ENCODE measurements around the gene FAM216B. TPM values are rescaled to one million over a fixed set of nuclear protein-coding genes. Genes with fewer than 3 reads are reported as not detected.

The FAM216B gene
- total and polyA plus RNA-seq, 2 of the 13 experiments (the other 11 are each of a cell fraction or from before 2014, with no cell fraction given): not detected

GRCh38 chr13:42746866-42747265, 34.5 kb upstream of the FAM216B start (continued):
- TF ChIP-seq SOX5 (CRISPR knock-in tag; IDR thresholded peaks at IDR 0.05; ENCODE audit: borderline replicate concordance) (no peak), HCFC1 (IDR thresholded peaks at IDR 0.05; ENCODE audit: low read depth, low read length) (no peak), ZNF788 (CRISPR knock-in tag; IDR thresholded peaks at IDR 0.05; ENCODE audit: borderline replicate concordance) (no peak), PAF1 (CRISPR knock-in tag; IDR thresholded peaks at IDR 0.05) (no peak), ZMYM4 (CRISPR knock-in tag; IDR thresholded peaks at IDR 0.05) (no peak), ZBTB21 (CRISPR knock-in tag; IDR thresholded peaks at IDR 0.05) (no peak), LBX2 (CRISPR knock-in tag; IDR thresholded peaks at IDR 0.05; ENCODE audit: borderline replicate concordance) (no peak), ZFP41 (CRISPR knock-in tag; IDR thresholded peaks at IDR 0.05; ENCODE audit: borderline replicate concordance) (no peak)

- POLR2A ChIA-PET: no interaction called here
- no peak for DNase-seq (ENCODE audit: low spot score)
- Histone ChIP-seq H3K4me2 (ENCODE audit: low read depth, low read length) (no peak overlapping the region), H3K4me1 (ENCODE audit: insufficient read depth, low read length) (no peaks in the 10 kb centered on the region), H3K4me3 (replicated peaks in 1 of 3; ENCODE audit: insufficient read depth in 1 of 3, low read depth in 2 of 3, low read length in 3 of 3) (no peak overlapping the region), H3K27ac (ENCODE audit: extremely low read length, insufficient read depth, low read length) (no peak overlapping the region), H3K79me2 (ENCODE audit: insufficient read depth, low read length) (no peaks in the 10 kb centered on the region), H3K9ac (ENCODE audit: insufficient read depth, low read depth, low read length) (no peak overlapping the region), H3K9me3 (ENCODE audit: low read length) (no peaks in the 10 kb centered on the region; the same call in 1 of the 2 replicates), H2AFZ (ENCODE audit: low read length) (no peak overlapping the region), H3K27me3 (ENCODE audit: control insufficient read depth in 1 of 2, insufficient read depth in 2 of 2, low read length in 2 of 2) (peaks cover 0 to 1% of the 10 kb centered on the region in 2 experiments; a peak in 1 of 5 replicates), H4K20me1 (ENCODE audit: insufficient read depth, low read length) (no peaks in the 10 kb centered on the region), H3K36me3 (replicated peaks in 1 of 2; ENCODE audit: control insufficient read depth in 1 of 2, insufficient read depth in 2 of 2, low read length in 2 of 2) (no peaks in the 10 kb centered on the region)
- intact Hi-C loops (cut with micrococcal nuclease; ENCODE audit: unreplicated experiment): no loop called here
- TF ChIP-seq ZNF607 (CRISPR knock-in tag; IDR thresholded peaks at IDR 0.05; ENCODE audit: borderline replicate concordance) (no peak), MBD4 (IDR thresholded peaks at IDR 0.05; ENCODE audit: borderline replicate concordance, low read length) (no peak), ATF4 (CRISPR knock-in tag; IDR thresholded peaks at IDR 0.05) (no peak), SIX4 (CRISPR knock-in tag; IDR thresholded peaks at IDR 0.05) (no peak), TFDP2 (CRISPR knock-in tag; IDR thresholded peaks at IDR 0.05) (no peak), SSRP1 (CRISPR knock-in tag; IDR thresholded peaks at IDR 0.05) (no peak)
- FAIRE-seq: no peak
- CTCF ChIA-PET (ENCODE audit: low intra/inter-chr PET ratio, low total read pairs): no interaction called here
- in situ Hi-C loops (cut with HindIII; ENCODE audit: extremely low pct_ligation_motif_present, low pct_unique_long_range_greater_than_20kb): no loop called here
- no TSS peak for BruUV-seq (replicated peaks)
- ATAC-seq: no peak
- 24% methylated on average over 4 of the region's 4 CpGs for WGBS (ENCODE audit: low lambda C conversion rate)
Observed at GRCh38 chr13:42747399-42747873, 33.9 kb upstream of the FAM216B start.

Measured in HepG2 (cell line).